Activated T-cell treated with anti-CD3 and anti-CD28 coated beads, Interleukin-2, amount 50 U/mL, for 48 hours (primary cell): Measurements from ENCODE around the gene GPR25.
"Not testable (repeated sequence)": the region's sequence is repeated elsewhere in the genome, so short reads cannot be mapped to it uniquely, and the experiment has no call there.

Experiments
- DNase-seq, 2 experiments: peaks; one replicate each; pipeline ENCODE4 v3.0.0-alpha.2; 2020

The GPR25 gene

GRCh38 chr1:200895801-200896530, 23.2 kb downstream of the GPR25 start:
- DNase-seq = no peak

- DNase-seq = no peak
Observed at GRCh38 chr1:200896531-200897196, 23.9 kb downstream of the GPR25 start.

DNA sequence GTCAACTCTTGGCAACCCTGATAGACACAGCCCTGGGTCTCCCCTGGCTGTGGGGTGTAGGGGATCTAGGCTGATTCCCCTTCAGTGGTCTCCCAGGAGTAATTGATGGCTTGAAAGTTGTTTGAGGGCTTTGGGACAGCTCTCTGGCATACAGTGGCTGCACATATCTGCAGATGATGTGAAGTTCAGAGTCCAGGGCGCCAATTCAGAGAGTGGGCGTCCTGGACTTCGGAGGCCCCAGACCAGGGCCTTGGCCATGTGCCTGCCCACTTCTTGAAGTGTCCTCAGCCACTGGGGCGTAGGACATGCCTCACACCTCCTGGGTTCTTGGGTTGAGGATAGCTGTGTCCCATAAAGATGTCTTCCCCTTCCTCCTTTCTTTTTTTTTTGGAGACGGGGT, 24.5 kb downstream of the GPR25 start:
- DNase-seq = no peak

DNA sequence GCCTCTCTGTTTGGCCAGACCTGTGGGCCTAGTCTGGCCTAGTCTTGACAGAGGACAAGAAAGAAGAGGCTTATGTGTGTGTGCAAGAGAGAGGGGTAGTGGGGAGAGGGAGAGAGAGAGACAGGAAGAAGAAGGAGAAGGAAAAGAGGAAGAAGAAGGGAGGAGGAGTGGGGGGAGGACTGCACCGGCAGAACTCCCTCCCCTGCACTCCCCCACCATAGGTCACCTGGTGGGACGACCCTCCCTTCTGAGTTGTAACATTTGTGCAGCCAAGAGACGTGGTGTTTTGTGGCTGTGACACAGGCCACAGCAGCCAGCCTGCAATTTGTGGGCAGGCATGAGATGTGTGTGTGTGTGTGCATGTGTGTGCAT, 26.2 kb downstream of the GPR25 start:
- DNase-seq = no peak

DNA sequence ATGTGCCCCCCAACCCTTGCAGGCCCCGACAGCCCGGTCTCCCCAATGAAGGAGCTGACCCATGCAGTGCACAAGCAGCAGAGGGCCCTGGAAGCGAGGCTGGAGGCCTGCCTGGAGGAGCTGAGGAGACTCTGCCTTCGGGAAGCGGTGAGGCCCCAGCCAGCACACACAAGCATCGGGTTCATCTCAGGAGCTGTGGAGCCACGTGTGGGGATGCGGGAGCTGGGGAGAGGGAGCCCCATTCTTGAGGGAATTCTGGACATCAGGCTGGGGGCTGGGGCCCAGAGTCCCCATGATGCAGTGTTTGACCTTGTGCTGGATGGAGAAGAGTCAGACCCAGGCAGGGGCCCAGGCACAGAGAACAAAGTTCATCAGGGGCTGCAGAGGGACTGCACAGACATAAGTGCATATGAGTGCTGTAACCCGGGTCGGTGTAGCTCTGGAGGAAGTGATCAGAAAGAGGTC, 26.7 kb downstream of the GPR25 start:
- DNase-seq = no peak

- no peak for DNase-seq
Observed at GRCh38 chr1:200899954-200900867, 27.4 kb downstream of the GPR25 start.

- DNase-seq = no peak
Observed at GRCh38 chr1:200900877-200901276, 28.1 kb downstream of the GPR25 start.

DNA sequence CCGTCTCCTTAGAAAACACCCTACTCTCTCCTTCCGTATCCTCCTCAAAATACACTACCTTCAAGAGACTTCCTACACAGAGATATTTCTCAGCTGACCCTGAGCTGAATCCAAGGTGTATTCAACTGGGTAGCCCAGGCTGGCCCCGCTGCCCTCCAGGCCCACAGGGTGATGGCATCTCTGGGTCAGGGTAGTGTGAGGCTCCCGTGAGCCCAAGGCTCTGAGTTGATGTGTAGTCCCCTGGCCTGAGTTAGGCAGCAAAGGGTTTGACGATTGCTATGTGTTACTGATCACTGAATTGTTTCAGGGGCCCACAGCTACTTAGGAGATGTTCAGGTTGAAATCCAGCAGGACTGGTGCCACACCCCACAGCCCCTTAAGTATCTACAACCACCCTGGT, 28.6 kb downstream of the GPR25 start:
- no peak for DNase-seq

DNA sequence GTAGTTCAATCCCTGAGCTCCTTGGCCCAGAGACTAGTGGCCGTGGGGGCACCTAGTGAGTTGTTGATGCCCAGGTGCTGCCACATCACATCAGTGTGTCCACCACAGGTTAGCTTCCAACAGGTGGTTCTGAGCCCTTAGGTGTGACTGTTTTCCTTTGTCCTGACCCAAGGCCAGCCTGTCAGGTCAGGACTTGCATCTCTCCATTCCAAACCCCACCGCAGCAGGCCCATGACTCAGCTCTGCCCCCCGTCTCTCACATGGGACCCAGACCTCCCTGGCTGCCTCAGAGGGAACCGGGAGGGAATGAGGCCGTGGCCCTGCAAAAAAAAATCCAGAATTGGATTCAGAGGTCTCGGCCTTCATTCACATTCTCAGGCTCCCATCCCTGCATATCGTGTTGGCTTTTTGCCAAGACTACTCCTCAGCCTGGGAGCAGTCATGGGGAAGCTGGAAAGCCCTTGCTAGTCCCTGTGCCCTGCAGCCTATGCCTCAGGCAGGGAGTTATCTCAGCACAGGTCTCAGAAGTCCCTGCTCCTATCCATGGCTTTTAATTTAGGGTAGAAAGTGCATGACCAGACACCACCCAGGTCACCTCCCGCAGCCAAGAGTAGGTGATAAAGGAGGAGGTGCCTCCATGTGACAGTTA, 29.1 kb downstream of the GPR25 start:
- DNase-seq = no peak

GRCh38 chr1:200903793-200904192, 31.0 kb downstream of the GPR25 start:
- DNase-seq = no peak

GRCh38 chr1:200904772-200905171, 32.0 kb downstream of the GPR25 start:
- DNase-seq = no peak

- DNase-seq = peak in 1 of 2 experiments; percentile 52
Observed at GRCh38 chr1:200905411-200906052, 32.8 kb downstream of the GPR25 start.

DNA sequence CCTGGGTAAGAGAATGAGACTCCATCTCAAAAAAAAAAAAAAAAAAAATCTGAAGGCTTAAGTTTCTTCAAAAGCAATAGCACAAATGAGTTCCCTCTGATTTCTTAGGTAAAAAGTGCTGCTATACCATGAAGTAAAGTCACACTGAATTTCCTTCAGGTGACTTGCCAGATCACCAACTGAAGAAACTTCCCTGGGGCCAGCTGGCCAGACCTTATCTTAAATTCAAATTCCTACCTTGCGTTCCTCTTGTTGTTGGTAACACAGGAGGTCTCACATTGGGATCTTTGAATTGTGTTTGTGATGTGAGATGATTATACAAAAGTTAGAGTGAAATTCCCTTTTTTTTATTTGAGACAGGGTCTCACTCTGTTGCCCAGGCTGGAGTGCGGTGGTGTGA, 33.7 kb downstream of the GPR25 start:
- DNase-seq = no peak

DNA sequence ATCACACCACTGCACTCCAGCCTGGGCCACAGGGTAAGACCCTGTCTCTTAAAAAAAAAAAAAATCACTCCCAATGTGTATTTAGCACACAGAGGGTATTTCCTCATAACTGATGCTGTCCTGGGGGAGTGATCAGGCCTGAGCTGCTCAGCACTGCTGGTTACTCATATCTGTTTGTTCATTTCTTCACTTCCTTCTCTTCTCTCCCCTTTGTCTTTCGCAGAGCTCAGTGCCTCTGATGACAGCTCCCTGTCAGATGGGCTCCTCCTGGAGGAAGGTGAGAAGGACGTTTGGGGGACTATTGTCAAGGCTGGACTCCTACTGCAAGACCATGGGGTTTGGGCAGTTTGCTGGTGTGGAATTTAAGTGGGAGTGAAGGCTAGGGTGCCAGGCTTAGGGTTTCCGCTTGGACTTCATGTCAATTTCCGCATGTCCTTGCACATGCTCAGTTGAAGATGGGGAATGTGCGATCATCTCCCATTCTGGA, 34.9 kb downstream of the GPR25 start:
- DNase-seq = no peak

GRCh38 chr1:200908191-200908868, 35.5 kb downstream of the GPR25 start:
- no peak for DNase-seq

DNA sequence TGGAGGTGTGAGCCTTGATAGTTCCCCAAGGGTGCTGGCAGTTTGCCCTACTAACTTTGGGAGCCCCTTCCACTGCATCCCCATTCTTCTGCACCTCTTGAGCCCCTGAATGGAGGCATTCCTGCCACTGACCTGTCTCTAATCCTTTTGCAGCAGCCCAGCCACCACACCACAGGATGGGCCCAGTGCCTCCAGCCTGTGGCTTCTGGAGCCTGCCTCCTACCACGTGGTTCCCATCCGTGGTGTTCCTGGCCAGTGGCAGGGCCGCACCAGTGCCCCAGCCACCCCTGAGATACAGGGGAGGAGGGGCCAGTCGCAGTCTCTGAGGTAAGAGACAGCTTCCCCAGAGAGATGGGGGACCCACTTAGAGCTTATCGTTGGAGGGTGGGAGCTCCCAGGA, 36.3 kb downstream of the GPR25 start:
- DNase-seq = no peak

GRCh38 chr1:200909757-200910239, 37.0 kb downstream of the GPR25 start:
- no peak for DNase-seq

- DNase-seq = no peak
Observed at GRCh38 chr1:200911361-200911760, 38.6 kb downstream of the GPR25 start.

DNA sequence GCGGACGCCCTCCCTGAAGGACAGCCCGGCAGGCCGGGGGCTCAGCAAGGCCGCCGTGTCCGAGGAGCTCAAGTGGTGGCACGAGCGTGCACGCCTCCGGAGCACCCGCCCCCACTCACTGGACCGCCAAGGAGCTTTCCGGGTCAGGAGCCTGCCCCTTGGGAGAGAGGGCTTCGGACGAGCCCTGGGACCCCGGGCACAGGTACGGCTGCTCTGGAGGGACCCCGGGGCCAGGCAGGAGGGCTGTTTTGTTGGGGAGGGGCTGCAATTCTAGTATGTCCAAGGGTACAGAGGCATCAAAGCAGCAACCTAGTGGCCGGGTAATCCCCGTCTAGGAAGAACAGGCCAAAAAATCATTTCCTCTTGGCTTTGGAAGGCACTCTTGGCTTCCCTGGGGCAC, 39.2 kb downstream of the GPR25 start:
- DNase-seq = not testable (repeated sequence)

- DNase-seq = no peak
Observed at GRCh38 chr1:200912737-200913407, 40.1 kb downstream of the GPR25 start.

GRCh38 chr1:200916152-200916551, 43.4 kb downstream of the GPR25 start:
- DNase-seq = no peak
